HuH-7 (cell line): ENCODE results near the gene TAS2R30.
"Not testable (repeated sequence)": the region's sequence is repeated elsewhere in the genome, so short reads cannot be mapped to it uniquely, and the experiment has no call there.

Source experiments
- DNase-seq: peaks from one replicate; pipeline ENCODE4 v3.0.0; 2011; ENCODE audit warnings: low spot score

TAS2R30 gene

DNA sequence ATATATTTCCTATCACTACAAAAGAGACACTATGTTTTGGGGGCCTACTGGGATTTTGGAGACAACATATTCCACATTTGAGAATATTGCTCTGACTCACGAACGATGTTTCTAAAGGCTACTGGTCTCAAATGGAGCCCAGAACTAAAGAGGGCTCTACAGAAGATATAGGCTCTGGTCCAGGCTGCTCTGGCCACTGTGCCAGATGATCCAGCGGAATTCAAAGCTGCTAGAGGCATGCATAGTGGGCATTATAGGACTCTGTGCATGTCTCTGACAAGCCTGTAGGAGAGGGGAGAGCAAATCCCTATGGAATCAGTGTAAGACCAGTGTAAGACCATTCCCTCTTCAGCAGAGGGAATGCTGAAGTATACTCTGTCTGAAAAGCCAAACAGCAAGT is 4.1 kb downstream of the TAS2R30 start:
- no peak for DNase-seq

DNA sequence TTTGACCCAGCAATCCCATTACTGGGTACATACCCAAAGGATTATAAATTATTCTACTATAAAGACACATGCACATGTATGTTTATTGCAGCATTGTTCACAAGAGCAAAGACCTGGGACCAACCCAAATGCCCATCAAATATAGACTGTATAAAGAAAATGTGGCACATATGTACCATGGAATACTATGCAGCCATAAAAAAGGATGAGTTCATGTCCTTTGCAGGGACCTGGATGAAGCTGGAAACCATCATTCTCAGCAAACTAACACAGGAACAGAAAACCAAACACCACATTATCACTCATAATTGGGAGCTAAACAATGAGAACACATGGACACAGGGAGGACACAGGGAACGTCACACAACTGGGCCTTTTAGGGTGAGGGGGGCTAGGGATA is 20.3 kb downstream of the TAS2R30 start:
- DNase-seq = not testable (repeated sequence)

DNA sequence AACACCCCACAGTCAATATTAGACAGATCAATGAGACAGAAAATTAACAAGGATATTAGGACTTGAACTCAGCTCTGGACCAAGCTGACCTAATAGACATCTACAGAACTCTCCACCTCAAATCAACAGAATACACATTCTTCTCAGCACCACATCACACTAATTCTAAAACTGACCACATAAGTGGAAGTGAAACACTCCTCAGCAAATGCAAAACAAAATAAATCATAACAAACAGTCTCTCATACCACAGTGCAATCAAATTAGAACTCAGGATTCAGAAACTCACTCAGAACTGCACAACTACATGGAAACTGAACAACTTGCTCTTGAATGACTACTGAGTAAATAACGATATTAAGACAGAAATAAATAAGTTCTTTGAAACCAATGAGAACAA is 23.2 kb downstream of the TAS2R30 start:
- not testable (repeated sequence) for DNase-seq

DNA sequence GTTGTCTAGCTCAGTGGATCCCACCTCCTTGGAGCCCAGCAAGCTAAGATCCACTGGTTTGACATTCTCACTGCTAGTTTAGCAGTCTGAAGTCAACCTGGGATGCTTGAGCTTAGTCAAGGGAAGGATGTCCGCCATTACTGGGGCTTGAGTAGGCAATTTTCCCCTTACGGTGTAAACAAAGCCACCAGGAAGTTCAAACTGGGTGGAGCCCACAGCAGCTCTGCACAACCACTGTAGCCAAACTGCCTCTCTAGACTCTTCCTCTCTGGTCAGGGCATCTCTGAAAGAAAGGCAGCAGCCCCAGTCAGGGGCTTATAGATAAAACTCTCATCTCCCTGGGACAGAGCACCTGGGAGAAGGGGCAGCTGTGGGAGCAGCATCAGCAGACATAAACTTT is 25.6 kb downstream of the TAS2R30 start:
- DNase-seq = no peak

DNA sequence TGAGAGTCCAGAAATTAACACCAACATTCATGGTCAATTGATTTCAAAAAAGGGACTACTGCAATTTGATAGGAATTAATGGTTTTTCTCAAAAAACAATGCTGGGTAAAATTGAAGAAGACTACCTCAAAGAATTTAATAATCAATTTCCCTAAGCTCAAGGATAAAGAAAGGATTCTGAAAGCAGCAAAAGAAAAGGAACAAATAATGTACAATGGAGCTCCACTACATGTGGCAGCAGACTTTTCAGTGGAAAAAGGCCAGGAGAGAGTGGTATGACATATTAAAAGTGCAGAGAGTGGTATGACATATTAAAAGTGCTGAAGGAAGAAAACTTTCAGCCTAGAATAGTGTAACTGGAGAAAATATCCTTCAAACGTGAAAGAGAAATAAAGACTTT is 26.7 kb downstream of the TAS2R30 start:
- DNase-seq = no peak

DNA sequence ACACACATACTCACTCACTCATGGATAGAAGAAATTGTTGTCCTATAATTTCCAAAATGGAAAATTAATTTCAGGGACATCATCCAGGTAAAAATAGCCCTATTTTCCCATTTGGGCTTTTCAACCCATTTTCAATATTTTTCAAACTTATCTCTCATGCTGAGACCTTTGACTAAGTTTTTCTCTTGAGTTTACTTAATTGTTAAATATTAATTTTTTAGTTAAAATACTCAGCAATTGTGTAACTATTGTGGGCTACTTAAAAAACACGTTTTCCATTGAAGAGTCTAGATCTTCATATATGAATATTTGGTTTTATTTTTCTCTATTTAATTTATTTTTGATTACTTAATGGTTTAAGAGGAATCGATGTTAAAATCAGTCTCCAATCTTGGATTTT is 28.2 kb downstream of the TAS2R30 start:
- no peak for DNase-seq

DNA sequence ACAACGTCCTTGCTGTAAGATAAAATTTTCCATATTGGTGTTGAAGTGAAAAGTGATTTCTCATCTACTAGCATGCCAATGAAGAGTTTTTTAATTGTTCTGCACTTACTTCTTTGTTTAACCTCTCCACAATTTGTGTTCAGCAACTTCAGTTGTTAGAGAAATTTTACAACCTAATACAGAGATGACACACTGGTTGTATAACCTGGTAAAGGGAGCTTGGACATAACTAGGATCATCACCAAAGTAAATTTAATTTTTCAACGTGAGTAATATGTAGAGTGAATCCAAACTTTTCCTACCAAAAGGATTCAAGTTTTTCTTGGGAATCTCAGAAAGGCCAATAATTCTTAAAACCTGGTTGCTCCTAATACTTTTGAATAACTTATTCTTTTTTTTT is 28.9 kb downstream of the TAS2R30 start:
- DNase-seq = no peak

DNA sequence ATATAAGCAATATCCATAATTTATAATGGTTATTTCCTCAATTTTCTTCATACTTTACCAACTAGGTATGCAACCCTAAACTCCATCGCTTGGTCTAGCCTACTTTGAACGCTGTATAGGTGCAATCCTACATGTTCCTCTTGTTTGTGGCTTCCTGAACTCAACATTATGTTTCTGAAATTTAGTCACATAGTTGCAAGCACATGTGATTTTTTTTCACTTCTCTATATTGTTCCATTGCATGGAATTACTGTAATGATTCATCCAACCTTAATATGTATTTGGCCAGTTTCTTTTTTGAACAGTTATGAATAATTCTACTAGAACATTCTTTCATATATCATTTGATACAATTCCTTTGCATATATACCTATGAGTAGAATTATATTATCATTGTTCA is 39.5 kb downstream of the TAS2R30 start:
- not testable (repeated sequence) for DNase-seq

DNA sequence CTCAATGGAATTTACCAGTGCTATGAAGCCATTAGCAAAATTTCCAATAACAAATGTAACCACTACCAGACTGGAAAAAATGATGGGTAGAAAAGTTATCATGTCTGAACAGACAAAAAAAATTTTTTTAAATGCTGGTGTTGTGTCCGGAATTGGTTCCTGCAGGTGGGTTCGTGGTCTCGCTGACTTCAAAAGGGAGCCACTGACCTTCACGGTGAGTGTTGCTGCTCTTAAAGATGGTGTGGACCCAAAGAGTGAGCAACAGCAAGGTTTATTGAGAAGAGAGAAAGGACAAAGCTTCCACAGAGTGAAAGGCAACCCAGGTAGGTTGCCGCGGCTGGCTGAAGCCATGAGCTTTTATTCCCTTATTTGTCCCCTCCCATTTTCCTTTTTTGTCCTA is 42.3 kb downstream of the TAS2R30 start, which contains the start of gene TAS2R43:
TSS of gene TAS2R43 (minus strand) at position 186 of the 400 bp plus-strand sequence. CDS start at position 102, 84 bp downstream.
- no peak for DNase-seq

DNA sequence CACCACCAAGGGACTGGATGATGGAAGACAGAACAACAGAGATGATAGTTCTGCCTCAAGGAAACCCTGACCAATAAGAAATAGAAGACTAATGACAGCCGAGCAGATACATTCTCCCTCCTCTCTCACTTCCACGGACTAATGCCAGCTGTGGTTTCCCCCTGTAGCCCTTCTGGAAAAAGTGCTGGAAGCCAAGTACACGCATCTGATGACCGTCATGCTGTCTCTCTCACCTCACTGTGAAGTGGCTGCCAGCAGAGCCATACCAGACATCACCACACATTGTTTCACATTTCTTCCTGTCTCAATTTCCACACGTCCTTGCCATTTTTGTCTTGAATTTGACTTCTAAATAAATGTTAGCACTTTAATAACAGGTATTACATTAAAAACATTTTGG is 45.2 kb downstream of the TAS2R30 start:
- no peak for DNase-seq

DNA sequence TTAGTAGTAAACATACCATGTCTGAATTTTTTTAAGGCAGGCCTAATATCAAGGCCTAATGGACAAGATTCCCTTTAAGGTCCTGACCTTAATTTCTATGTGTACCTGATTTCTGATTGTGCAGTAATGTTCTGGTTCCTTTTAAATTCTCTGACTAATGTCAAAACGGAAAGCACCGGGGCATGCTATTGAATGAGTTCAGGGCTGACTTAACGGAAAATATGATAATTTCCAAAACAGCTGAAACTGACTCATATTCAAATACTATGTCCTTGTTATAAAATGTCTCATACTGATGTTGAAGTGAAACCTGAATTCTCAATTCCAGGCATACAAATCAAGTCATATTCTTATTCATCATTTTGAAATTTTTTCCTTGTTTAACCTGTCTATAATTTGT is 49.0 kb downstream of the TAS2R30 start:
- DNase-seq = no peak
